Body of pancreas (tissue), 4 donors: ENCODE data around the gene TUT7.

ENCODE experiments used
- POLR2A ChIP-seq, 3 donors: fragments of 450-650 bp; IDR thresholded peaks; one replicate each; pipeline ENCODE4 v1.6.1; 2016; ENCODE audit warnings: antibody characterized with exemption in 3 of 3, mild to moderate bottlenecking in 2 of 3
- TF ChIP-seq, protein P1 (sequence below), 7 experiments: fragments of 450-650 bp in 4 of 7; fragments of 200-600 bp in 3 of 7; sonication (generic) in 3 of 7; IDR thresholded peaks; one replicate each; pipeline ENCODE4 v1.5.1; 2016 to 2019; ENCODE audit warnings: antibody characterized with exemption in 7 of 7

DNA sequence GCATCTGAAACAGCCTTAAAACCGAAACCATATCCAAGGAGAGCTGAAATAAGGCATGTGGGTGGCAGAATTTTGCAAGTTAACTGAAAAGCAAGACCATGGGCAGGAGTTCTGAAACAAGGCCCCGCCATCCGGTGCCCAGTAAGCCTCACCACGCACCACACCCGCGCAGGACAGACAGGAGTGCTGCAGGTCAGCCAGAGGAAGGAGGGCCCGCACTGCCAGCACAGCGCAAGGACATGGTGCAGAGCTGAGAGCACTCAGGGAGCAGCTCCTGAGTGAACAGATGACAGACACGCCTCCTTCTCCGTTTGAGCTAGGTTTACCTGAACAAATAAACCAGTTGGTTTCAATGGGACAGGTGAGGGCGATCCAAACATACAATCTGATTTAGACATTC is 55.3 kb downstream of the TUT7 start:
- TF ChIP-seq, protein P1, sequence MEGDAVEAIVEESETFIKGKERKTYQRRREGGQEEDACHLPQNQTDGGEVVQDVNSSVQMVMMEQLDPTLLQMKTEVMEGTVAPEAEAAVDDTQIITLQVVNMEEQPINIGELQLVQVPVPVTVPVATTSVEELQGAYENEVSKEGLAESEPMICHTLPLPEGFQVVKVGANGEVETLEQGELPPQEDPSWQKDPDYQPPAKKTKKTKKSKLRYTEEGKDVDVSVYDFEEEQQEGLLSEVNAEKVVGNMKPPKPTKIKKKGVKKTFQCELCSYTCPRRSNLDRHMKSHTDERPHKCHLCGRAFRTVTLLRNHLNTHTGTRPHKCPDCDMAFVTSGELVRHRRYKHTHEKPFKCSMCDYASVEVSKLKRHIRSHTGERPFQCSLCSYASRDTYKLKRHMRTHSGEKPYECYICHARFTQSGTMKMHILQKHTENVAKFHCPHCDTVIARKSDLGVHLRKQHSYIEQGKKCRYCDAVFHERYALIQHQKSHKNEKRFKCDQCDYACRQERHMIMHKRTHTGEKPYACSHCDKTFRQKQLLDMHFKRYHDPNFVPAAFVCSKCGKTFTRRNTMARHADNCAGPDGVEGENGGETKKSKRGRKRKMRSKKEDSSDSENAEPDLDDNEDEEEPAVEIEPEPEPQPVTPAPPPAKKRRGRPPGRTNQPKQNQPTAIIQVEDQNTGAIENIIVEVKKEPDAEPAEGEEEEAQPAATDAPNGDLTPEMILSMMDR (IDR thresholded peaks at IDR 0.05) = no peak
- no peak for TF ChIP-seq POLR2A (IDR thresholded peaks at IDR 0.05)
